ENCODE data around the gene PER1.

GRCh38 chr17:8190506-8190905 lies 38.3 kb upstream of the PER1 start:
- TF ChIP-seq POLR2A (IDR thresholded peaks at IDR 0.05; ENCODE audit: low read depth, low read length), result no peak
- TF ChIP-seq POLR2AphosphoS5 (IDR thresholded peaks at IDR 0.05; ENCODE audit: low read depth, low read length), result no peak
- TF ChIP-seq SPI1 (IDR thresholded peaks at IDR 0.05; ENCODE audit: low read depth, low read length), result no peak

All from GM12891 (cell line).